Breast epithelium (tissue), 4 donors: ENCODE results near the gene TRIO. TPM values are rescaled to one million over a fixed set of nuclear protein-coding genes. Genes with fewer than 3 reads are reported as not detected.

Source experiments
- DNase-seq, 2 donors: peaks; one replicate each; pipeline ENCODE4 v3.0.0-alpha.2; 2019; ENCODE audit warnings: low spot score in 2 of 2
- H3K27ac ChIP-seq, 2 donors: fragments of 200-600 bp; sonication (generic) in 1 of 2; one replicate each; pipeline ENCODE4 v1.5.1; 2016 to 2019; ENCODE audit warnings: mild to moderate bottlenecking in 1 of 2
- H3K27me3 ChIP-seq, 2 donors: fragments of 200-600 bp; sonication (generic) in 1 of 2; one replicate each; pipeline versions ENCODE4 v1.5.1 to v1.6.0; 2017 to 2019; ENCODE audit warnings: control low read depth in 1 of 2, mild to moderate bottlenecking in 1 of 2
- H3K36me3 ChIP-seq: fragments of 200-600 bp; one replicate; pipeline ENCODE4 v1.5.1; 2019
- H3K4me1 ChIP-seq, 2 donors: fragments of 200-600 bp; sonication (generic); one replicate each; pipeline ENCODE4 v1.5.1; 2016 to 2019; ENCODE audit warnings: control low read depth in 1 of 2
- H3K4me3 ChIP-seq, 3 donors: fragments of 200-600 bp; sonication (generic); 1 replicate in 2 of 3; 2 replicates in 1 of 3; pipeline ENCODE4 v1.5.1; 2016 to 2019; ENCODE audit warnings: mild to moderate bottlenecking in 3 of 3, moderate library complexity in 2 of 3
- H3K9me3 ChIP-seq, 2 donors: fragments of 200-600 bp; sonication (generic) in 1 of 2; one replicate each; pipeline ENCODE4 v1.5.1; 2016 to 2019; ENCODE audit warnings: control low read depth in 1 of 2
- CTCF ChIP-seq, 3 donors: fragments of 450-650 bp; IDR thresholded peaks; one replicate each; pipeline ENCODE4 v1.5.1; 2016 to 2017; ENCODE audit warnings: antibody characterized with exemption in 3 of 3, mild to moderate bottlenecking in 3 of 3, moderate library complexity in 3 of 3
- POLR2A ChIP-seq: fragments of 450-650 bp; IDR thresholded peaks from one replicate; pipeline ENCODE4 v1.6.1; 2016; ENCODE audit warnings: antibody characterized with exemption, mild to moderate bottlenecking, moderate library complexity
- POLR2AphosphoS5 ChIP-seq, 3 donors: sonication (generic); formaldehyde crosslinking; IDR thresholded peaks; one replicate each; pipeline ENCODE4 v1.6.1; 2017; ENCODE audit warnings: antibody characterized with exemption in 3 of 3
- intact Hi-C: fragments of 100-400 bp; cut with DNase I; formaldehyde crosslinking; loops from one replicate; pipeline ENCODE4 v1.15.1; 2023; ENCODE audit warnings: low total_unique reads
- total RNA-seq, 3 donors: library from RNA; depleted of rRNA; stranded (reverse); fragments of >200 nt; gene quantifications; one replicate each; pipeline ENCODE4 v1.1.0, GENCODE V29; 2016

TRIO gene
- total RNA-seq, 3 donors from 2014 or later: 191 to 209 (median 193) TPM

GRCh38 chr5:14490309-14490711 is 347.2 kb downstream of the TRIO start:
- no peak overlapping the region for H3K4me3 ChIP-seq
- TF ChIP-seq POLR2A (no peak), CTCF (IDR thresholded peaks at IDR 0.05) (no peak), POLR2AphosphoS5 (IDR thresholded peaks at IDR 0.05) (no peak)
- H3K4me1 ChIP-seq: no peaks in the 10 kb centered on the region
- H3K9me3 ChIP-seq: no peaks in the 10 kb centered on the region
- H3K27me3 ChIP-seq: no peaks in the 10 kb centered on the region
- H3K27ac ChIP-seq: no peak overlapping the region
- peaks cover 6% of the 10 kb centered on the region for H3K36me3 ChIP-seq
- DNase-seq: no peak
- intact Hi-C loops: no loop called here

GRCh38 chr5:14491015-14491915 is 348.1 kb downstream of the TRIO start:
- no peak for DNase-seq
- H3K4me3 ChIP-seq: no peak overlapping the region
- H3K27ac ChIP-seq: peak overlapping the region in 1 of 2 donors; percentile 38
- intact Hi-C loops: no loop called here
- H3K27me3 ChIP-seq: no peaks in the 10 kb centered on the region
- H3K36me3 ChIP-seq: peaks cover 6% of the 10 kb centered on the region
- no peaks in the 10 kb centered on the region for H3K9me3 ChIP-seq
- H3K4me1 ChIP-seq: no peaks in the 10 kb centered on the region
- TF ChIP-seq POLR2AphosphoS5 (IDR thresholded peaks at IDR 0.05): peak in 1 of 3 donors; percentile 16
- no peak for TF ChIP-seq POLR2A

- TF ChIP-seq POLR2A: no peak
- TF ChIP-seq CTCF (IDR thresholded peaks at IDR 0.05): no peak
- Histone ChIP-seq H3K9me3 (no peaks in the 10 kb centered on the region), H3K27ac (no peak overlapping the region), H3K4me3 (no peak overlapping the region), H3K36me3 (peaks cover 6% of the 10 kb centered on the region), H3K27me3 (no peaks in the 10 kb centered on the region), H3K4me1 (no peaks in the 10 kb centered on the region)
- intact Hi-C loops: no loop called here
- DNase-seq: no peak
These were observed 349.3 kb downstream of the TRIO start for GRCh38 chr5:14492331-14492964.

GRCh38 chr5:14495301-14495700 is 352.2 kb downstream of the TRIO start:
- TF ChIP-seq POLR2AphosphoS5 (IDR thresholded peaks at IDR 0.05): no peak
- TF ChIP-seq CTCF (IDR thresholded peaks at IDR 0.05): no peak
- TF ChIP-seq POLR2A: no peak
- Histone ChIP-seq H3K9me3 (no peaks in the 10 kb centered on the region), H3K4me3 (no peak overlapping the region), H3K27ac (no peak overlapping the region), H3K36me3 (no peaks in the 10 kb centered on the region), H3K27me3 (no peaks in the 10 kb centered on the region), H3K4me1 (no peaks in the 10 kb centered on the region)
- DNase-seq: no peak
- intact Hi-C loops: no loop called here

- no peak overlapping the region for H3K27ac ChIP-seq
- no peak for DNase-seq
- no peaks in the 10 kb centered on the region for H3K36me3 ChIP-seq
- no peak for TF ChIP-seq POLR2AphosphoS5 (IDR thresholded peaks at IDR 0.05)
- no peak for TF ChIP-seq POLR2A
- no peaks in the 10 kb centered on the region for H3K9me3 ChIP-seq
- no peaks in the 10 kb centered on the region for H3K27me3 ChIP-seq
- H3K4me3 ChIP-seq: no peak overlapping the region
- no peaks in the 10 kb centered on the region for H3K4me1 ChIP-seq
- intact Hi-C loops: no loop called here
These were observed 354.2 kb downstream of the TRIO start for GRCh38 chr5:14497311-14497710.
